Measurements from ENCODE around the gene PQBP1.

PQBP1 gene

GRCh38 chrX:48927123-48927522 is 29.4 kb downstream of the PQBP1 start:
- no peak for DNase-seq

- DNase-seq = no peak
Measured at GRCh38 chrX:48927736-48928382, 30.1 kb downstream of the PQBP1 start.

GRCh38 chrX:48933757-48934156 is 36.0 kb downstream of the PQBP1 start:
- no peak for DNase-seq

GRCh38 chrX:48934581-48935300 is 37.0 kb downstream of the PQBP1 start:
- DNase-seq = no peak

- DNase-seq = no peak
Measured at GRCh38 chrX:48935301-48935670, 37.6 kb downstream of the PQBP1 start.

GRCh38 chrX:48936429-48937053 is 38.8 kb downstream of the PQBP1 start:
- DNase-seq = no peak

GRCh38 chrX:48937054-48937907 is 39.6 kb downstream of the PQBP1 start:
- DNase-seq = peak; percentile 52

- DNase-seq = no peak
Measured at GRCh38 chrX:48938721-48939425, 41.1 kb downstream of the PQBP1 start.

- no peak for DNase-seq
Measured at GRCh38 chrX:48939524-48940228, 41.9 kb downstream of the PQBP1 start.

GRCh38 chrX:48940404-48940955 is 42.8 kb downstream of the PQBP1 start:
- no peak for DNase-seq

- no peak for DNase-seq
Measured at GRCh38 chrX:48942895-48943294, 45.2 kb downstream of the PQBP1 start.

GRCh38 chrX:48945517-48946348 is 48.0 kb downstream of the PQBP1 start:
- DNase-seq = no peak

- DNase-seq = no peak
Measured at GRCh38 chrX:48948589-48948988, 50.9 kb downstream of the PQBP1 start.
